SH-SY5Y (cell line): ENCODE measurements around the gene SDK1.

Experiments
- GATA2 ChIP-seq: IDR thresholded peaks from 2 replicates; pipeline ENCODE4 v1.6.1; 2011; ENCODE audit warnings: mild to moderate bottlenecking, low read depth, low read length
- GATA3 ChIP-seq: IDR thresholded peaks from 2 replicates; pipeline ENCODE4 v1.6.1; 2011; ENCODE audit warnings: low read depth, mild to moderate bottlenecking, low read length, moderate library complexity

DNA sequence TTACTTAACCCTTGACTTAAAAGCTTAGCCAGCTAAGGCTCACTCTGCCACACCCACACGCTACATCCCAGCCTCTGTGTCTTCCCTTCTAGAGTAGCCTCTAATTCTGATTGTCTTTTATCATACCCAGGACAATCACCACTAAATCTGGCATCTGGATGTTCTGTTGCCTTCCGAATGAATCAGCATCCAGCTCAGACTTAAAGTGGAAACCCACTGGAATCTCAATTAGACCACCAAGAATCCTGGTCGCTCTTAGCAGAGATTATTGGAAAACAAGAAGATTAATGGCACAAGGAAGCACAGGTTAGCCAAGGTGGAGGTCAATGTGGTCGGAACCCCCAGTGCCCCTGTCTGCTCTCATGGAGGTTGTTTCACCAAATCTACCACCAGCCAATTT lies 976.9 kb downstream of the SDK1 start:
- no peak for TF ChIP-seq GATA2
- no peak for TF ChIP-seq GATA3
